Dedifferentiated amniotic fluid mesenchymal stem cell (primary cell): ENCODE results near the gene SMDT1.
"Not testable (repeated sequence)": the region's sequence is repeated elsewhere in the genome, so short reads cannot be mapped to it uniquely, and the experiment has no call there.

Experiments
- DNase-seq: peaks from one replicate; pipeline ENCODE4 v3.0.0-alpha.2; 2016; ENCODE audit errors: extremely low spot score

Gene SMDT1

GRCh38 chr22:42070517-42071422 is 8.7 kb upstream of the SMDT1 start, which contains the start of gene NAGA:
Gene NAGA, minus strand, starts transcription at chr22:42070812. Its CDS starts 515 bp downstream, at chr22:42070297.
- DNase-seq = peak; percentile 94

GRCh38 chr22:42071508-42071907 is 8.0 kb upstream of the SMDT1 start:
- DNase-seq = not testable (repeated sequence)

- no peak for DNase-seq
Observed at GRCh38 chr22:42072606-42073330, 6.7 kb upstream of the SMDT1 start.

- DNase-seq = no peak
Observed at GRCh38 chr22:42073621-42074041, 5.9 kb upstream of the SMDT1 start.

- no peak for DNase-seq
Observed at GRCh38 chr22:42074132-42074811, 5.2 kb upstream of the SMDT1 start, which contains the start of gene PHETA2. Gene PHETA2, plus strand, starts transcription at chr22:42074248. Its CDS starts 3,046 bp downstream, at chr22:42077294.

- DNase-seq = no peak
Observed at GRCh38 chr22:42074846-42075676, 4.4 kb upstream of the SMDT1 start.

- no peak for DNase-seq
Observed at GRCh38 chr22:42076764-42077485, 2.6 kb upstream of the SMDT1 start.

- no peak for DNase-seq
Observed at GRCh38 chr22:42077486-42078125, 1.9 kb upstream of the SMDT1 start.

- no peak for DNase-seq
Observed at GRCh38 chr22:42078469-42079318, 806 bp upstream of the SMDT1 start.

- DNase-seq = peak; percentile 20
Observed at GRCh38 chr22:42080287-42080686, 787 bp downstream of the SMDT1 start.

- DNase-seq = no peak
Observed at GRCh38 chr22:42083119-42083518, 3.6 kb downstream of the SMDT1 start.

GRCh38 chr22:42084874-42085273 is 5.4 kb downstream of the SMDT1 start:
- no peak for DNase-seq

- DNase-seq = no peak
Observed at GRCh38 chr22:42086051-42086450, 6.6 kb downstream of the SMDT1 start.

GRCh38 chr22:42090596-42091454 is 11.3 kb downstream of the SMDT1 start, which contains the start of gene NDUFA6:
Gene NDUFA6, minus strand, starts transcription at chr22:42090772. Its CDS starts 28 bp downstream, at chr22:42090744.
- DNase-seq = peak; percentile 99

- DNase-seq = no peak
Observed at GRCh38 chr22:42091455-42091782, 11.9 kb downstream of the SMDT1 start.

- no peak for DNase-seq
Observed at GRCh38 chr22:42101199-42101598, 21.7 kb downstream of the SMDT1 start.

GRCh38 chr22:42104332-42104860 is 24.9 kb downstream of the SMDT1 start:
- not testable (repeated sequence) for DNase-seq

- DNase-seq = no peak
Observed at GRCh38 chr22:42108848-42109247, 29.3 kb downstream of the SMDT1 start.
